Endothelial cell of umbilical vein (primary cell): Measurements from ENCODE around the gene HIF1AN. TPM values are rescaled to one million over a fixed set of nuclear protein-coding genes. Genes with fewer than 3 reads are reported as not detected.

Source experiments
- BruUV-seq: library from RNA; stranded (reverse); fragments of 400-500 nt; replicated peaks from 2 replicates; lab custom pipeline; 2021; lab: Mats Ljungman, UMichigan
- CTCF ChIA-PET: fragments of 300-600, 350-600 bp; sonication (Branson Sonifier 250); formaldehyde crosslinking; loops from one replicate; lab custom pipeline; 2021; ENCODE audit warnings: antibody characterized with exemption, inconsistent platforms; lab: Charles Lee
- POLR2A ChIA-PET: fragments of 300-600, 350-600 bp; sonication (Branson Sonifier 250); formaldehyde crosslinking; loops from one replicate; lab custom pipeline; 2021; ENCODE audit warnings: antibody characterized with exemption, inconsistent platforms; lab: Charles Lee
- DNase-seq: peaks from one replicate; pipeline ENCODE4 v3.0.0-alpha.2; 2011; ENCODE audit warnings: low read depth, low spot score
- FAIRE-seq: peaks from 2 replicates; lab custom pipeline; 2011; peaks lifted over from hg19 to GRCh38; lab: Jason Lieb, UNC
- H2AFZ ChIP-seq: 2 replicates; pipeline ENCODE4 v1.6.0; 2012; ENCODE audit warnings: low read depth, low read length, control low read depth, inconsistent platforms
- H3K27ac ChIP-seq: 2 replicates; pipeline ENCODE4 v1.5.1; 2011; ENCODE audit warnings: low read depth, mild to moderate bottlenecking, control low read depth, low read length, moderate library complexity; ENCODE audit not compliant: insufficient read depth
- H3K27me3 ChIP-seq, 2 experiments: 2 replicates each; pipeline versions ENCODE4 v1.6.0 to v1.6.1; 2011; ENCODE audit warnings: low read length in 2 of 2, mixed read lengths in 1 of 2; ENCODE audit not compliant: control insufficient read depth in 2 of 2, insufficient read depth in 2 of 2
- H3K36me3 ChIP-seq, 2 experiments: 2 replicates in 1 of 2; 3 replicates in 1 of 2; pipeline ENCODE4 v1.5.1; 2011; ENCODE audit warnings: low read length in 2 of 2, mild to moderate bottlenecking in 1 of 2, moderate library complexity in 1 of 2; ENCODE audit not compliant: control insufficient read depth in 2 of 2, insufficient read depth in 2 of 2; ENCODE audit errors: extremely low read depth in 1 of 2
- H3K4me1 ChIP-seq: 3 replicates; pipeline ENCODE4 v1.5.1; 2011; ENCODE audit warnings: mild to moderate bottlenecking, low read length; ENCODE audit not compliant: control insufficient read depth, insufficient read depth; ENCODE audit errors: extremely low read depth
- H3K4me2 ChIP-seq: 2 replicates; pipeline ENCODE4 v1.6.1; 2011; ENCODE audit warnings: low read length, control low read depth, mixed read lengths; ENCODE audit not compliant: insufficient read depth
- H3K4me3 ChIP-seq, 3 experiments: fragments of 200-600 bp in 1 of 3; sonication (generic), shearing (Covaris generic) in 1 of 3; replicated peaks in 1 of 3; 2 replicates each; pipeline ENCODE4 v1.5.1; 2011 to 2016; ENCODE audit warnings: control low read depth in 3 of 3, low read length in 3 of 3, mild to moderate bottlenecking in 2 of 3, inconsistent platforms in 1 of 3, low read depth in 1 of 3, moderate library complexity in 1 of 3; ENCODE audit not compliant: insufficient read depth in 1 of 3
- H3K79me2 ChIP-seq: 2 replicates; pipeline ENCODE4 v1.6.0; 2012; ENCODE audit warnings: low read length, inconsistent platforms; ENCODE audit not compliant: control insufficient read depth, insufficient read depth
- H3K9ac ChIP-seq: replicated peaks from 2 replicates; pipeline ENCODE3; 2011; ENCODE audit warnings: low read length, control low read depth; ENCODE audit not compliant: insufficient read depth; ENCODE audit errors: extremely low read depth
- H3K9me1 ChIP-seq: replicated peaks from 3 replicates; pipeline ENCODE4 v1.6.0; 2011; ENCODE audit warnings: mild to moderate bottlenecking, low read length; ENCODE audit not compliant: control insufficient read depth, insufficient read depth; ENCODE audit errors: extremely low read depth
- H3K9me3 ChIP-seq: replicated peaks from 2 replicates; pipeline ENCODE4 v1.5.1; 2012; ENCODE audit warnings: low read length, inconsistent platforms; ENCODE audit not compliant: control insufficient read depth, insufficient read depth
- H4K20me1 ChIP-seq: replicated peaks from 2 replicates; pipeline ENCODE3; 2011; ENCODE audit warnings: mild to moderate bottlenecking, low read length; ENCODE audit not compliant: control insufficient read depth, insufficient read depth; ENCODE audit errors: extremely low read depth
- EZH2 ChIP-seq: IDR thresholded peaks from 2 replicates; pipeline ENCODE4 v1.6.1; 2012; ENCODE audit warnings: borderline replicate concordance, low read depth, mild to moderate bottlenecking, moderate library complexity, low read length, inconsistent platforms; ENCODE audit not compliant: severe bottlenecking
- FOS ChIP-seq: IDR thresholded peaks from 2 replicates; pipeline ENCODE4 v1.6.1; 2011; ENCODE audit warnings: mild to moderate bottlenecking, low read length, moderate library complexity, borderline replicate concordance; ENCODE audit not compliant: insufficient read depth
- GATA2 ChIP-seq: IDR thresholded peaks from 2 replicates; pipeline ENCODE4 v1.7.0; 2011; ENCODE audit warnings: low read depth, mild to moderate bottlenecking, moderate library complexity, mixed read lengths, low read length; ENCODE audit not compliant: insufficient read length, insufficient read depth
- JUN ChIP-seq: IDR thresholded peaks from 2 replicates; pipeline ENCODE4 v1.6.1; 2011; ENCODE audit warnings: borderline replicate concordance, low read depth; ENCODE audit not compliant: insufficient read length, insufficient read depth
- MYC ChIP-seq: IDR thresholded peaks from one replicate; pipeline ENCODE4 v1.6.1; 2011; ENCODE audit warnings: mild to moderate bottlenecking, low read depth, low read length
- POLR2A ChIP-seq: IDR thresholded peaks from 2 replicates; pipeline ENCODE4 v1.6.1; 2012; ENCODE audit warnings: low read depth, mild to moderate bottlenecking, control low read depth, low read length
- POLR2AphosphoS5 ChIP-seq: IDR thresholded peaks from 2 replicates; pipeline ENCODE4 v1.6.1; 2012; ENCODE audit warnings: low read depth, mild to moderate bottlenecking, control low read depth, low read length, moderate library complexity; ENCODE audit not compliant: insufficient read depth
- dilution Hi-C: fragments of 300-500 bp; cut with MboI; formaldehyde crosslinking; loops from one replicate; pipeline ENCODE4 v1.15.0; 2019; ENCODE audit warnings: low sequenced_read_pairs; ENCODE audit not compliant: extremely low pct_ligation_motif_present
- intact Hi-C: fragments of 100-400 bp; cut with micrococcal nuclease; formaldehyde crosslinking; loops from one replicate; pipeline ENCODE4 v1.10.0; 2022
- polyA plus RNA-seq, 4 experiments: library from polyadenylated mRNA; depleted of rRNA in 3 of 4; stranded (reverse) in 3 of 4; unstranded in 1 of 4; fragments of >200 nt; gene quantifications; 2 replicates each; pipeline versions ENCODE4 v1.2.1 to v1.2.3, GENCODE V29; 2011 to 2012; ENCODE audit warnings: missing spikeins in 1 of 4
- total RNA-seq: library from RNA; stranded (reverse); gene quantifications from 2 replicates; pipeline ENCODE4 v1.2.3, GENCODE V29; 2021
- TF ChIP-seq, protein P1 (sequence below): IDR thresholded peaks from 2 replicates; pipeline ENCODE4 v1.6.1; 2011; ENCODE audit not compliant: insufficient read depth, insufficient read length
- TF ChIP-seq, protein P2 (sequence below), 2 donors: IDR thresholded peaks; 1 replicate in 1 of 2; 2 replicates in 1 of 2; pipeline ENCODE4 v1.5.1; 2011; ENCODE audit warnings: low read length in 2 of 2, mild to moderate bottlenecking in 2 of 2, moderate library complexity in 2 of 2, control low read depth in 1 of 2, inconsistent platforms in 1 of 2, low read depth in 1 of 2; ENCODE audit not compliant: insufficient read depth in 1 of 2; ENCODE audit errors: extremely low read depth in 1 of 2

Gene HIF1AN
- total and polyA plus RNA-seq, 2 donors (not counting 3 experiments of a cell fraction or from before 2014, with no cell fraction given), result 7.3 to 34.0 TPM

- dilution Hi-C loops (no loop called here), intact Hi-C loops (no loop called here)
- FAIRE-seq, result no peak
Observed at GRCh38 chr10:100510533-100511308, 25.0 kb upstream of the HIF1AN start.

More at GRCh38 chr10:100510533-100511308, 25.0 kb upstream of the HIF1AN start:
- CTCF ChIA-PET, result interaction anchor here (0.8 to 4.6 kb wide), 7 partner anchors 8 to 232 kb away, joined by 3 to 41 read pairs (median 3); no protein-coding TSS in a partner anchor
- Histone ChIP-seq H3K36me3 (no peaks in the 10 kb centered on the region), H3K9me3 (no peaks in the 10 kb centered on the region), H3K4me1 (no peaks in the 10 kb centered on the region), H3K9ac (no peak overlapping the region), H3K79me2 (no peaks in the 10 kb centered on the region), H3K9me1 (no peaks in the 10 kb centered on the region), H3K4me3 (no peak overlapping the region), H4K20me1 (no peaks in the 10 kb centered on the region), H2AFZ (no peak overlapping the region), H3K4me2 (no peak overlapping the region), H3K27me3 (no peaks in the 10 kb centered on the region), H3K27ac (no peak overlapping the region)
- DNase-seq, result no peak
- no TSS peak for BruUV-seq
- TF ChIP-seq POLR2A, result no peak
- TF ChIP-seq, protein P1, sequence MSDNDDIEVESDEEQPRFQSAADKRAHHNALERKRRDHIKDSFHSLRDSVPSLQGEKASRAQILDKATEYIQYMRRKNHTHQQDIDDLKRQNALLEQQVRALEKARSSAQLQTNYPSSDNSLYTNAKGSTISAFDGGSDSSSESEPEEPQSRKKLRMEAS, result no peak
- no peak for TF ChIP-seq MYC
- TF ChIP-seq FOS, result no peak
- TF ChIP-seq JUN, result no peak
- no peak for TF ChIP-seq POLR2AphosphoS5
- no peak for TF ChIP-seq GATA2
- TF ChIP-seq EZH2, result no peak
- TF ChIP-seq, protein P2, sequence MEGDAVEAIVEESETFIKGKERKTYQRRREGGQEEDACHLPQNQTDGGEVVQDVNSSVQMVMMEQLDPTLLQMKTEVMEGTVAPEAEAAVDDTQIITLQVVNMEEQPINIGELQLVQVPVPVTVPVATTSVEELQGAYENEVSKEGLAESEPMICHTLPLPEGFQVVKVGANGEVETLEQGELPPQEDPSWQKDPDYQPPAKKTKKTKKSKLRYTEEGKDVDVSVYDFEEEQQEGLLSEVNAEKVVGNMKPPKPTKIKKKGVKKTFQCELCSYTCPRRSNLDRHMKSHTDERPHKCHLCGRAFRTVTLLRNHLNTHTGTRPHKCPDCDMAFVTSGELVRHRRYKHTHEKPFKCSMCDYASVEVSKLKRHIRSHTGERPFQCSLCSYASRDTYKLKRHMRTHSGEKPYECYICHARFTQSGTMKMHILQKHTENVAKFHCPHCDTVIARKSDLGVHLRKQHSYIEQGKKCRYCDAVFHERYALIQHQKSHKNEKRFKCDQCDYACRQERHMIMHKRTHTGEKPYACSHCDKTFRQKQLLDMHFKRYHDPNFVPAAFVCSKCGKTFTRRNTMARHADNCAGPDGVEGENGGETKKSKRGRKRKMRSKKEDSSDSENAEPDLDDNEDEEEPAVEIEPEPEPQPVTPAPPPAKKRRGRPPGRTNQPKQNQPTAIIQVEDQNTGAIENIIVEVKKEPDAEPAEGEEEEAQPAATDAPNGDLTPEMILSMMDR (IDR thresholded peaks at IDR 0.05; ENCODE audit: extremely low read depth in 1 of 2, insufficient read depth in 1 of 2, low read depth in 1 of 2, low read length in 2 of 2), result no peak
- POLR2A ChIA-PET, result interaction anchor here (0.6 kb wide), 1 partner anchor 135 kb away, joined by 6 read pairs; no protein-coding TSS in a partner anchor
